ENCODE data around the gene ZNF784. TPM values are rescaled to one million over a fixed set of nuclear protein-coding genes. Genes with fewer than 3 reads are reported as not detected.

ZNF784 gene
- polyA plus RNA-seq, 1 donor = 10.0 TPM

DNA sequence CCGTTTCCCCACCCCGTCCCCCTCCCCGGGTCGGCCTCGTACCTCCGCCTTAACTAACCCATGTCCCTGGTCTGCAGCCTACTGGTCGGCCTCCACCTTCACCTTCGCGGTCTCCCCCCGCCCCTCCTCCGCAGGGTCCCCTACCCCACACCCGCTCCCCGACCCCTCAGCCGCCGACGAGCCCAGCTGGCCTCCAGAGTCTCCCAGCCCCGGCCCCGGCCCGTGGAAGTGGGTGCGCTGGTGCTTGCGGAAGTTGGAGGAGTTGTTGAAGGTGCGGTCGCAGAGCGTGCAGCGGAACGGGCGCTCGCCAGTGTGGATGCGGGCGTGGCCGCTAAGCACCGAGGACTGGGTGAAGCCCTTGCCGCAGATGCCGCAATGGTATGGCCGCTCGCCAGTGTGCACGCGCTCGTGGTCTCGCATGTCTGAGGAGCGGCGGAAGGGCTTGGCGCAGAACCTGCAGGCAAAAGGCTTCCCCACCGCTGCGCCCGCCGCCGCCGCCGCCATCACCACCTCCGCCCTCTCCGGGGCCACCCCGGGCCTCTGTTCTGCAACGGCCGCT, 2.6 kb downstream of the ZNF784 start:
- no peak for DNase-seq

DNA sequence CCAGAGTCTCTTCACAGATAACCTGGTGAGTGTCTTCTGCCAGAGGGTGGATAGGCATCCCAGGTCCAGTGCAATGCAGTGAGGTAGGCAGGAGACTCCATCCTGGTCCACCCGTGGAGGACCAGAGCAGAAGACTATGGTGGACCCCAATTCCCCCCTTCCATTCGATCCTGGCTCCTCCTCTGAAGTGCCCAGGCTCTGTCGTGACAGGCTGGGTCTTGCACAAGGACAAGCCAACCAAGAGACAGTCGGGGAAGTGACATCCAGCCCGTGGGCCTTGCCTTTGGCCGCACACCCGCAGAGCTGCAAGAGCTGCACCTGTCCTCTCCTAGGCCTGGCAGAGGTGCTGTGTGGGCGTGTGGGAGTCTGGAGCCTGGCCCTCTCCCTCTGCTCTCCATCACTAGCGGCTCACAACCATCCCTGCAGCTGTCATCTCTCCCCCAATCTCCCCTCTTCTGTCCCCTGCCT, 3.1 kb downstream of the ZNF784 start:
- DNase-seq = no peak

- no peak for DNase-seq
These were observed 3.8 kb downstream of the ZNF784 start for GRCh38 chr19:55620410-55621204.

DNA sequence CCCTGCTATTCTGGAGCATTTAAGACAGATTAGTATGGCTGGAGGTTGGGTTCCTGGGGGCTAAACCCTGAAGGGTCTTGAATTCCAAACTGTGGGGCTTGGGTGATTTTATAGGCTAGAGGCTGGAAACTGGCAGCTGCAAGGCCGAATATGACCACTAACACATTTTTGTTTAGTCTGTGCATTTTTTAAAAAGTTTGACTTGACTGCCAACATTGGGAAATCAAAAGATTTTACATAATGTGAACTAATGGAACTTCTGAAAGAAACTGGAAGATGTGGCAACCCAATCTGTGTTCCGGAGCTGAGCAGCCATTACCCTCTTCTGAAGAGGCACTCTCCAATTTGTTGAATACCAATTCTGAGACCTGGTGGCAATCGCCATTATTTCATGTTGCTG, 5.1 kb downstream of the ZNF784 start:
- DNase-seq = no peak

GRCh38 chr19:55618426-55618825, 5.9 kb downstream of the ZNF784 start:
- no peak for DNase-seq

GRCh38 chr19:55617426-55617825, 6.9 kb downstream of the ZNF784 start:
- DNase-seq = no peak

GRCh38 chr19:55616395-55616875, 7.9 kb downstream of the ZNF784 start:
- DNase-seq = no peak

- no peak for DNase-seq
These were observed 8.6 kb downstream of the ZNF784 start for GRCh38 chr19:55615543-55616394.

- no peak for DNase-seq
These were observed 9.4 kb downstream of the ZNF784 start for GRCh38 chr19:55614711-55615542.

- no peak for DNase-seq
These were observed 10.2 kb downstream of the ZNF784 start for GRCh38 chr19:55613930-55614710.

- no peak for DNase-seq
These were observed 11.0 kb downstream of the ZNF784 start for GRCh38 chr19:55613396-55613795.

DNA sequence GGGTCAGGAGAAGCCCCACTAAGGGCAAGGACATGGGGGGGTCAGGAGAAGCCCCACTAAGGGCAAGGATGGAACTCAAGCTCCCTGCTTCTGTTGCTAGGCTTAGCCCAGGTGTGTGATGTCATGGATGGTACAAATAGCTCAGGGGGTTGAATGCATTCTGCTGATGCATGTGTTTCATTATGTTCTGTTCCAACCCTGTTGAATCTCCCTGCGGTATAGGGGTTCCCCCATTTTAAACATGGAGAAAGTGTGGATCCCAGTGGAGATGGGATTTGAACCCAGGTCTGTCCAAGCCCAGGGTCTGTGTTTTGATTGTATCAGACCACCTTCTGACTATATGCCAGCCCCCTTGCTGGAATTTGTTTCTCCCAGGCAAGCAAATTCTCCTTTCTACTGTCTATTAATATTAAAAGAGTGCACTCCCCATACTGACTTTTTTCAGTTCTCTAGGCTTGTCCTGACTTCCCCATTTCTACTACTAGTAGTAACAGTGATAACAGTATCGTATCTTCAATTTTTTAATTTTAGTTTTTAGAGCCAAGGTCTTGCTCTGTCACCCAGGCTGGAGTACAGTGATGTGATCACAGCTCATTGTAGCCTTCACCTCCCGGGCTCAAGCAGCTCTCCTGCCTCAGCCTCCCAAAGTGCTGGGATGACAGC, 12.3 kb downstream of the ZNF784 start:
- no peak for DNase-seq

- DNase-seq = no peak
These were observed 12.9 kb downstream of the ZNF784 start for GRCh38 chr19:55611300-55611982.

GRCh38 chr19:55609326-55609725, 15.0 kb downstream of the ZNF784 start:
- DNase-seq = no peak

GRCh38 chr19:55606817-55607216, 17.5 kb downstream of the ZNF784 start:
- no peak for DNase-seq

GRCh38 chr19:55606471-55606787, 17.9 kb downstream of the ZNF784 start:
- DNase-seq = no peak

DNA sequence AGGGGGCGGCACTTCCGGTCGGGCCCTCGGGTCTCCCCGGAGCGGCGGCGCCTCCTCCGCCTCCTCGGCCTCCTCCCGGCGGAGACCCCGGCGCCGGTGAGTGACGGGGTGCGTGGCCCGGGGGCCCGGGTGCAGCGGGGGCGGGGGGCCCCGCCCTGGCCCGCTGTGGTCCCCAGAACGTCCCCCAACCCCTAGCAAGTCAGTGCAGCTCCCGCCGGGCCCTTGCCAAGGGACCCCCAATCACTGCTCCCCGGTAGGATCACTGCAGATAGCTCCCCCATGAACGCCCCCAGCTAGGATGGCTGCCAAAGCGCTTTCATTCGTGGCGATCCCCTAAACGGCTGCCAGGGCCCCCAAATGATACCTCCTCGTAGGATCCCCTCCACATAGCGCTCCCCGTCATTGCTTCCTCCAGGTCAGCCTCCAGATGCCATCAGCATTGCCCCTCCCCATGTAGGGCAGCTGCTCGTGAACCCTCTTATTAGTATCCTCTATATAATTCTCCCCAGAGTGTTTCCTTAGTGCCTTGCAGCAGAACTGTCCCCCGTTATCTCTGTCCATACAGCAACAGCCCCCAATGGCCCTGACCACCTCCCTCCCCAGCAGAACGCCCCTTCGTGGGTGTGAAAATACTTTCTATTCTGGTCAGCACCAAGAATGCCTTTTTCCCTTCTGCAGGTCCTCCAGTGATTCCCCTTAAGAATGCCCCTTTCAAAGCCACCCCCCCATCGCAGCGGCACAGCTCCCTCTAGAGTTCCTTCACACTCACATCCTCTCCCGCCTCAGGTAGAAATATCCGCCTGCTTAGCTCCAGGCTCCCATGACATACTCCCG, 18.5 kb downstream of the ZNF784 start, which contains the start of gene ZNF865:
Gene ZNF865 (plus strand): TSS at position 11 of the 834 bp plus-strand sequence. CDS start 7,972 bp downstream, outside the sequence.
- DNase-seq = peak; percentile 86

DNA sequence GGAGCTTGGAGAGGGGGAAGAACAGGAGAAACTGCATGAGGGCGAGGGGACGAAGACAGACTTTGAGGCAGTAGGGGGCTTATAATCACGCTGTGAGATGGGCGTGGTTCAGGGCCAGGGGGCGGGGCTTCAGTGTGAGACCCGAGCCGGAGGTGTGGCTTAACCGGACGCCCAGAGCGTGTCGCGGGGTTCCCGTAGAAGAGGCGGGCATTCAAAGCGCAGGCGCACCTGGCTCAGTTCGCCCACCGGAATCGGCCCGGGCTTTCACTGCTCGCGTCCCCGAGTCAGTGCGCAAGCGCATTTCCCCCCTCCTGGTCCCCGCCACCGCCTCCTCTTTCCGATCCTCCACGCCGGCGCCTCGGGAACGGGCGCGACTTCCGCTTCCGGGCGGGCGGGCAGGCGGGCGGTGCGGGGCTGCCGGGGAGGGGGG, 19.1 kb downstream of the ZNF784 start:
- peak; percentile 97 for DNase-seq
